Kidney (tissue), 14 donors: ENCODE data around the gene TESMIN. TPM values are rescaled to one million over a fixed set of nuclear protein-coding genes. Genes with fewer than 3 reads are reported as not detected.

Experiments
- DNase-seq, 5 donors: peaks; one replicate each; pipeline ENCODE4 v3.0.0-alpha.2; 2013 to 2020
- FAIRE-seq: peaks from 2 replicates; lab custom pipeline; 2012; peaks lifted over from hg19 to GRCh38; lab: Jason Lieb, UNC
- H3K27ac ChIP-seq, 2 donors: one replicate each; pipeline ENCODE4 v1.7.0; 2013; ENCODE audit warnings: low read depth in 2 of 2, low read length in 2 of 2, inconsistent platforms in 1 of 2
- H3K27me3 ChIP-seq: one replicate; pipeline ENCODE4 v1.7.1; 2013; ENCODE audit warnings: low read length, inconsistent platforms; ENCODE audit not compliant: control insufficient read depth, insufficient read depth
- H3K36me3 ChIP-seq, 3 donors: one replicate each; pipeline versions ENCODE4 v1.7.0 to v1.7.1; 2013; ENCODE audit warnings: low read length in 3 of 3, control low read depth in 1 of 3, inconsistent platforms in 1 of 3; ENCODE audit not compliant: insufficient read depth in 3 of 3, control insufficient read depth in 2 of 3
- H3K4me1 ChIP-seq, 3 donors: one replicate each; pipeline versions ENCODE4 v1.7.0 to v1.7.1; 2013; ENCODE audit warnings: low read length in 3 of 3, inconsistent platforms in 1 of 3, low read depth in 1 of 3; ENCODE audit not compliant: control insufficient read depth in 2 of 3, insufficient read depth in 2 of 3
- H3K4me3 ChIP-seq, 3 donors: one replicate each; pipeline versions ENCODE4 v1.7.0 to v1.8.1; 2013; ENCODE audit warnings: low read length in 3 of 3, control low read depth in 1 of 3, inconsistent platforms in 1 of 3
- H3K9ac ChIP-seq, 3 donors: one replicate each; pipeline versions ENCODE4 v1.7.0 to v1.7.1; 2013; ENCODE audit warnings: low read length in 3 of 3, control low read depth in 1 of 3, inconsistent platforms in 1 of 3
- H3K9me3 ChIP-seq, 3 donors: one replicate each; pipeline versions ENCODE4 v1.7.0 to v1.7.1; 2013; ENCODE audit warnings: low read length in 3 of 3, control low read depth in 1 of 3, inconsistent platforms in 1 of 3; ENCODE audit not compliant: control insufficient read depth in 2 of 3, insufficient read depth in 1 of 3
- intact Hi-C: fragments of 100-400 bp; cut with DNase I; formaldehyde crosslinking; loops from one replicate; pipeline ENCODE4 v1.11.1; 2022
- polyA plus RNA-seq: library from polyadenylated mRNA; stranded (reverse); fragments of 350-450 nt; fragmentation: Illumina TruSeq; extraction: RNeasy Lipid Tissue Mini Kit (QIAGEN cat#74804); gene quantifications from one replicate; pipeline ENCODE4 v1.2.3, GENCODE V29; 2014; ENCODE audit warnings: low read depth, low replicate concordance; ENCODE audit not compliant: insufficient read depth
- total RNA-seq: library from RNA; stranded (reverse); fragmentation: NEBNext Ultra II Directional; extraction: Animal tissue kit (Norgen Biotek cat#: 25700); gene quantifications from one replicate; pipeline ENCODE4 v1.2.1, GENCODE V29; 2021
- TF ChIP-seq, protein P1 (sequence below): IDR thresholded peaks from 3 replicates; pipeline ENCODE4 v1.5.1; 2012; ENCODE audit warnings: mild to moderate bottlenecking, moderate library complexity, borderline replicate concordance; ENCODE audit not compliant: insufficient read depth; ENCODE audit errors: extremely low read depth
- donor health status: control.
- donor health status: control.
- donor health status: control.
- donor health status: control.
- donor health status: control.
- donor health status: DM: yes; HTN: yes; CAD: no.
- donor health status: Normal renal cell carcinoma (clear cell type).

The TESMIN gene
- total and polyA plus RNA-seq, 2 donors from 2014 or later = 3.8 to 8.7 TPM

DNA sequence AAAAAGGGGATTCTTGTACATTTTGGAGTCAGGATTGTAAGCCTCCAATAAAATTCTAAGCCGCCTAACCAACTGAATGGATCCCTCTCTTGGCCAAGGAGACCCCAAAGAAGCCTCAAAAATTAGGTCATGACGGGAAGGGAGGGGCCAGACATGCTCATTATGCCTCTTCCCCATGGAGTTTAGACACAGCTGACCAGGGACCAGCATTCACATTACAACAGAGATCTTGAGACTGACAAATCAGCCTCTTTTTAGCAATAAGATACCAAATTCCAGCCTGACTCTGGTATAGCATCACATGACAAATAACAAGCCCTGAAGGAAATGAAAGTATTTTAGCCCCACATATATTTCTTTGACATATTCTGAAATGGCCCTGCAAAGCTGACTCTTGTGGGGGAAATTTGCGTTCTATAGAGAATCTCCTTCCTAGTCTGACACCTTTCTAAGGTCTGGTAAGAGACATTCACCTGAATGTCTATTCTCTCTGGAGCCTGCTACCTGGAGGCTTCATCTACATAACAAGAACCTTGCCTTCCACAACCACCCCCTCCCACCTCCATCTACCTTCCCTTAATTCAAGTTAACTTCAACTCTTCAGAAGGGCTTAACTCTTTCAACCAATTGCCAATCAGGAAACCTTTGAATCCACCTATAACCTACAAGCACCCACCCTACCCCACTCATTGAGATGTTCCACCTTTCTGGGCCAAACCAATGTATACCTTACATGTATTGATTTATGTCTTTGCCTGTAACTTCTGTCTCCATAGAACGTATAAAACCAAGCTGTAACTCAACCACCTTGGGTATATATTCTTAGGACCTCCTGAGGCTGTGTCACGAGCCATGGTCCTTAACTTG is 56.7 kb downstream of the TESMIN start:
- intact Hi-C loops = no loop called here
- no peak overlapping the region for H3K27ac ChIP-seq

DNA sequence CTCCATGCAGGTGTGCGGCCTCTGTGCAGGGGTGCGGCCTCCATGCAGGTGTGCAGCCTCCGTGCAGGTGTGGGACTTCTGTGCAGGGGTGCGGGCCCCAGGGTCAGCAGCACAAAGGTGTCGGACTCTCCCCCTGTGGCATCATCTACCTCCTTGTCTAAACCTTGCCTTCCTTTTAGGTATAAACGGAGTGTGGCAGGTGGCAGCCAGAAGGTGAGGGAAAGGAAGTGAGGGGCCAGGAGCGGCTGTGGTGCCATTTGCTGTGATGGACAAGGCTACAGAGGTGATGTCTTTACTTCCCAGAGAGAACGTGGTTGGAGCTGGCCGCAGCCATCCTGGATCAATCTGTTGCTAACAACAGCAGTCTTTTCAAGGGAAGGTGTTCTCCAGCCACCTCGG is 57.8 kb downstream of the TESMIN start:
- Histone ChIP-seq H3K9ac (no peak overlapping the region), H3K4me3 (no peak overlapping the region), H3K36me3 (no peaks in the 10 kb centered on the region), H3K27ac (no peak overlapping the region), H3K27me3 (no peaks in the 10 kb centered on the region), H3K9me3 (no peaks in the 10 kb centered on the region), H3K4me1 (no peaks in the 10 kb centered on the region)
- no peak for FAIRE-seq
- TF ChIP-seq, protein P1, sequence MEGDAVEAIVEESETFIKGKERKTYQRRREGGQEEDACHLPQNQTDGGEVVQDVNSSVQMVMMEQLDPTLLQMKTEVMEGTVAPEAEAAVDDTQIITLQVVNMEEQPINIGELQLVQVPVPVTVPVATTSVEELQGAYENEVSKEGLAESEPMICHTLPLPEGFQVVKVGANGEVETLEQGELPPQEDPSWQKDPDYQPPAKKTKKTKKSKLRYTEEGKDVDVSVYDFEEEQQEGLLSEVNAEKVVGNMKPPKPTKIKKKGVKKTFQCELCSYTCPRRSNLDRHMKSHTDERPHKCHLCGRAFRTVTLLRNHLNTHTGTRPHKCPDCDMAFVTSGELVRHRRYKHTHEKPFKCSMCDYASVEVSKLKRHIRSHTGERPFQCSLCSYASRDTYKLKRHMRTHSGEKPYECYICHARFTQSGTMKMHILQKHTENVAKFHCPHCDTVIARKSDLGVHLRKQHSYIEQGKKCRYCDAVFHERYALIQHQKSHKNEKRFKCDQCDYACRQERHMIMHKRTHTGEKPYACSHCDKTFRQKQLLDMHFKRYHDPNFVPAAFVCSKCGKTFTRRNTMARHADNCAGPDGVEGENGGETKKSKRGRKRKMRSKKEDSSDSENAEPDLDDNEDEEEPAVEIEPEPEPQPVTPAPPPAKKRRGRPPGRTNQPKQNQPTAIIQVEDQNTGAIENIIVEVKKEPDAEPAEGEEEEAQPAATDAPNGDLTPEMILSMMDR = no peak
- intact Hi-C loops = no loop called here
- no peak for DNase-seq

More for the DNA sequence above, 56.7 kb downstream of the TESMIN start:
- DNase-seq (no peak), FAIRE-seq (no peak)
- no peaks in the 10 kb centered on the region for H3K27me3 ChIP-seq
- H3K9ac ChIP-seq = no peak overlapping the region
- no peaks in the 10 kb centered on the region for H3K36me3 ChIP-seq
- H3K4me1 ChIP-seq = no peaks in the 10 kb centered on the region
- H3K4me3 ChIP-seq = no peak overlapping the region
- TF ChIP-seq, protein P1 = no peak
- H3K9me3 ChIP-seq = no peaks in the 10 kb centered on the region

DNA sequence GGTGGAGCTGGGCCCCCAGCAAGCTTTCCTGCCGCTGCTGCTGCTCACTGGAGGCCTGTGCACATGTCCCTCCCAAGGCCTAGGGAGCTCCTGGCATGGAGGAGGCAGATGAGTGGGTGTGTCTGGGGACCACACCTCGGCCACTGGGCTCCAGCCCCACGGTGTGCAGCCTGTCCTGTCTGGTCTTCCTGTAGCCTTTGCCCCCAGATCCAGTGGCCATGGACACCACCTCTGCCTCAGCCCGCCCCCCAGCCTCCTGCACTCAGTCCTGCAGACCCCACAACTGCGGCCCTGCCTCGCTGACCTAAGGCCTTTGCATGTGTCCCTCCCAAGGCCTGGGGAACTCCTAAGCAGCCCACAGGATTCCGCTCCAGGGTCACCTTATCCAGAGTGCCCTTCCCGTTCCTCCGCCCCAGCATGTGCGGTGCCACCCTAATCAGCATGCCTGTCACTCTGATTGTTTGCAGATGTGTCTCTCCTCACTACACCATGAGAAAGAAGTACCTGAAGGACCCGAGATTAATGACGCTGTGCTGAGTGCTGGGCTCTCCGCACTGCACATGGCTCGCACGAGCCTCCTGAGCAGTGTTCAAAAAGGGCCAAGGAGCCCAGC is 58.3 kb downstream of the TESMIN start:
- H3K4me3 ChIP-seq = no peak overlapping the region
- TF ChIP-seq, protein P1 = no peak
- no peak overlapping the region for H3K9ac ChIP-seq
- H3K9me3 ChIP-seq = no peaks in the 10 kb centered on the region
- no peaks in the 10 kb centered on the region for H3K4me1 ChIP-seq
- intact Hi-C loops = no loop called here
- FAIRE-seq (no peak), DNase-seq (no peak)
- no peak overlapping the region for H3K27ac ChIP-seq
- no peaks in the 10 kb centered on the region for H3K27me3 ChIP-seq
- H3K36me3 ChIP-seq = no peaks in the 10 kb centered on the region
